SK-N-SH (cell line): Measurements from ENCODE around the gene MYH6. TPM values are rescaled to one million over a fixed set of nuclear protein-coding genes. Genes with fewer than 3 reads are reported as not detected.

Experiments used
- CTCF ChIA-PET: fragments of 300-600, 350-600 bp; formaldehyde crosslinking; extraction: SDS; loops from one replicate; lab custom pipeline; 2021; lab: Yijun Ruan, JAX
- POLR2A ChIA-PET: fragments of 350-600 bp; sonication (Branson Sonifier 250); formaldehyde crosslinking; extraction: SDS; loops from one replicate; lab custom pipeline; 2020; ENCODE audit warnings: antibody characterized with exemption, inconsistent platforms; lab: Yijun Ruan, JAX
- DNase-seq: peaks from one replicate; pipeline ENCODE4 v3.0.0; 2012
- H2AFZ ChIP-seq: fragments of 200-600 bp; sonication (generic); 2 replicates; pipeline ENCODE4 v1.8.1; 2016; ENCODE audit warnings: antibody characterized with exemption, mild to moderate bottlenecking, low read depth
- H3F3A ChIP-seq: fragments of 200-600 bp; sonication (generic); replicated peaks from 2 replicates; pipeline ENCODE3; 2016; ENCODE audit warnings: antibody characterized with exemption, mild to moderate bottlenecking; ENCODE audit not compliant: insufficient read depth
- H3K27ac ChIP-seq, 2 experiments: fragments of 200-500 bp in 1 of 2; fragments of 200-600 bp in 1 of 2; sonication (Bioruptor generic) in 1 of 2; sonication (generic), shearing (Covaris generic) in 1 of 2; 2 replicates each; pipeline versions ENCODE4 v1.5.1 to v1.6.1; 2014 to 2016; ENCODE audit warnings: low read depth in 2 of 2, inconsistent platforms in 1 of 2, low read length in 1 of 2, mild to moderate bottlenecking in 1 of 2, mixed read lengths in 1 of 2
- H3K27me3 ChIP-seq: fragments of 200-600 bp; sonication (generic), shearing (Covaris generic); 2 replicates; pipeline ENCODE4 v1.6.1; 2016; ENCODE audit warnings: mixed run types; ENCODE audit not compliant: insufficient read depth
- H3K36me3 ChIP-seq, 2 experiments: fragments of 200-500 bp in 1 of 2; fragments of 200-600 bp in 1 of 2; sonication (Bioruptor generic) in 1 of 2; sonication (generic) in 1 of 2; replicated peaks in 1 of 2; 2 replicates each; pipeline versions ENCODE3 to v1.5.1; 2014 to 2016; ENCODE audit warnings: low read length in 1 of 2, mild to moderate bottlenecking in 1 of 2; ENCODE audit not compliant: insufficient read depth in 2 of 2, control insufficient read depth in 1 of 2
- H3K4me1 ChIP-seq, 2 experiments: fragments of 200-500 bp in 1 of 2; fragments of 200-600 bp in 1 of 2; sonication (Bioruptor generic) in 1 of 2; sonication (generic), shearing (Covaris generic) in 1 of 2; 2 replicates each; pipeline versions ENCODE4 v1.5.1 to v1.6.1; 2014 to 2016; ENCODE audit warnings: low read depth in 1 of 2, low read length in 1 of 2, mixed run types in 1 of 2; ENCODE audit not compliant: insufficient read depth in 2 of 2, control insufficient read depth in 1 of 2
- H3K4me2 ChIP-seq: fragments of 200-600 bp; sonication (generic), shearing (Covaris generic); 2 replicates; pipeline ENCODE4 v1.6.1; 2017; ENCODE audit warnings: mixed run types
- H3K4me3 ChIP-seq, 2 experiments: fragments of 200-500 bp in 1 of 2; fragments of 200-600 bp in 1 of 2; sonication (Bioruptor generic) in 1 of 2; sonication (generic), shearing (Covaris generic) in 1 of 2; 2 replicates each; pipeline versions ENCODE4 v1.5.1 to v1.8.1; 2014 to 2016; ENCODE audit warnings: low read depth in 2 of 2, inconsistent platforms in 1 of 2, low read length in 1 of 2, mild to moderate bottlenecking in 1 of 2, mixed read lengths in 1 of 2, moderate library complexity in 1 of 2
- H3K79me2 ChIP-seq: fragments of 200-600 bp; sonication (generic); 2 replicates; pipeline ENCODE4 v1.8.1; 2017; ENCODE audit warnings: mild to moderate bottlenecking; ENCODE audit not compliant: insufficient read depth
- H3K9ac ChIP-seq: fragments of 200-600 bp; sonication (generic); 2 replicates; pipeline ENCODE4 v1.6.1; 2017; ENCODE audit warnings: mixed run types
- H3K9me2 ChIP-seq: fragments of 200-600 bp; sonication (generic); 2 replicates; pipeline ENCODE4 v1.6.1; 2017; ENCODE audit warnings: mixed run types
- H3K9me3 ChIP-seq: fragments of 200-600 bp; sonication (generic); 2 replicates; pipeline ENCODE4 v1.6.1; 2017; ENCODE audit warnings: mixed run types, mild to moderate bottlenecking, moderate library complexity
- H4K20me1 ChIP-seq: fragments of 200-600 bp; sonication (generic); 2 replicates; pipeline ENCODE4 v1.6.1; 2017; ENCODE audit warnings: mild to moderate bottlenecking, mixed run types; ENCODE audit not compliant: insufficient read depth
- ELF1 ChIP-seq: IDR thresholded peaks from 2 replicates; pipeline ENCODE4 v1.4.0; 2012
- EP300 ChIP-seq, 2 experiments: IDR thresholded peaks; 2 replicates each; pipeline versions ENCODE4 v1.4.0 to v1.6.1; 2012; ENCODE audit warnings: borderline replicate concordance in 1 of 2, low read depth in 1 of 2, low read length in 1 of 2
- EZH2phosphoT487 ChIP-seq: fragments of 200-600 bp; sonication (generic); IDR thresholded peaks from 2 replicates; pipeline ENCODE4 v1.6.1; 2017; ENCODE audit warnings: low read depth, mixed run types, mild to moderate bottlenecking, antibody characterized with exemption, moderate library complexity, borderline replicate concordance
- JUND ChIP-seq: IDR thresholded peaks from 2 replicates; pipeline ENCODE4 v1.4.0; 2012
- MXI1 ChIP-seq: IDR thresholded peaks from 2 replicates; pipeline ENCODE4 v1.6.1; 2012; ENCODE audit warnings: mild to moderate bottlenecking, low read depth, low read length, improper control_type of control experiment
- RCOR1 ChIP-seq: fragments of 150-350 bp; IDR thresholded peaks from 2 replicates; pipeline ENCODE4 v1.6.1; 2017; ENCODE audit warnings: antibody characterized with exemption, low read length
- SIN3A ChIP-seq: IDR thresholded peaks from 2 replicates; pipeline ENCODE4 v1.6.1; 2012; ENCODE audit warnings: low read depth, mild to moderate bottlenecking, low read length, moderate library complexity, borderline replicate concordance
- SMC3 ChIP-seq: IDR thresholded peaks from 2 replicates; pipeline ENCODE4 v1.6.1; 2012; ENCODE audit warnings: low read depth, low read length, improper control_type of control experiment
- TAF1 ChIP-seq: IDR thresholded peaks from 2 replicates; pipeline ENCODE4 v1.6.1; 2012; ENCODE audit warnings: low read depth, mild to moderate bottlenecking, low read length, moderate library complexity, borderline replicate concordance
- YY1 ChIP-seq: IDR thresholded peaks from 2 replicates; pipeline ENCODE4 v1.4.0; 2012; ENCODE audit warnings: low read depth, mild to moderate bottlenecking
- WGBS: methylation state at CpG from one replicate; pipeline ENCODE4 v1.1.6; 2017; ENCODE audit warnings: low lambda C conversion rate; 5-methylcytosine and 5-hydroxymethylcytosine counted together
- polyA plus RNA-seq, 3 experiments: library from polyadenylated mRNA; depleted of rRNA; stranded (reverse); fragments of >200 nt; gene quantifications; 2 replicates each; pipeline ENCODE4 v1.2.3, GENCODE V29; 2012
- TF ChIP-seq, protein P1 (sequence below): fragments of 150-350 bp; IDR thresholded peaks from 2 replicates; pipeline ENCODE4 v1.6.1; 2016; ENCODE audit warnings: mild to moderate bottlenecking, low read depth, low read length
- TF ChIP-seq, protein P2 (sequence below): IDR thresholded peaks from 2 replicates; pipeline ENCODE4 v1.4.0; 2012; ENCODE audit warnings: low read depth, borderline replicate concordance
- TF ChIP-seq, protein P3 (sequence below): IDR thresholded peaks from 2 replicates; pipeline ENCODE4 v1.6.1; 2012; ENCODE audit warnings: mild to moderate bottlenecking, low read depth, low read length, moderate library complexity
- TF ChIP-seq, protein P4 (sequence below): IDR thresholded peaks from 2 replicates; pipeline ENCODE4; 2012
- TF ChIP-seq, protein P5 (sequence below): IDR thresholded peaks from 2 replicates; pipeline ENCODE4 v1.4.0; 2012; ENCODE audit warnings: low read depth

The MYH6 gene
- polyA plus RNA-seq, 1 of the 3 experiments (the other 2 are of a cell fraction): not detected

DNA sequence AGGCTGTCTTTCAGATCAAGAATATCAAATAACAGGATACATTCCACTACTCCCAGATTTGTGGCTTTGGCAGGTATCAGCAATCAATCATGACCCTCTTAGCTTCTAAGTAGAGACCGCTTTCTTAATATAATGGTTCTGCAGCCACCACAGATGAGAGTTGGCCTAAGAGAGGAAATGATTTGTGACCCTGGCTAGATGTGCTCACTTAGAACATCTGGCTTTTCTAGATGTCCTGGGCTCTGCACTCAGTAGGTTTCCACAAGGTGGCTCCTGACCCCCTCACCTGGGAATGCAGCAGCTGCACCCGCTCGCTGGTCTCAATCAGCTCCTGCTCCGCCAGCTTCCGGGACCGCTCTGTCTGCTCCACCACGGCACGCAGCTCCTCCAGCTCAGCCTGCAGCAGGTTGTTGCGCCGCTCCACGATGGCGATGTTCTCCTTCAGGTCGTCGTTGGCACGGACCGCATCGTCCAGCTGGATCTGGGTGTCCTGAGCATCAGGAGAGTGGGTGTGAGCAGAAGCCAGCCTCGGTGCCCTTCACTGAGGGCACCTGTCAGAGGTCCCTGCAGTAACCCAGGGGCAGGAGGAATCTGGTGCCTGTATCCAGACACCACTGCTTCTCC is 22.3 kb downstream of the MYH6 start:
- H3K36me3 ChIP-seq: no peaks in the 10 kb centered on the region
- TF ChIP-seq, protein P1, sequence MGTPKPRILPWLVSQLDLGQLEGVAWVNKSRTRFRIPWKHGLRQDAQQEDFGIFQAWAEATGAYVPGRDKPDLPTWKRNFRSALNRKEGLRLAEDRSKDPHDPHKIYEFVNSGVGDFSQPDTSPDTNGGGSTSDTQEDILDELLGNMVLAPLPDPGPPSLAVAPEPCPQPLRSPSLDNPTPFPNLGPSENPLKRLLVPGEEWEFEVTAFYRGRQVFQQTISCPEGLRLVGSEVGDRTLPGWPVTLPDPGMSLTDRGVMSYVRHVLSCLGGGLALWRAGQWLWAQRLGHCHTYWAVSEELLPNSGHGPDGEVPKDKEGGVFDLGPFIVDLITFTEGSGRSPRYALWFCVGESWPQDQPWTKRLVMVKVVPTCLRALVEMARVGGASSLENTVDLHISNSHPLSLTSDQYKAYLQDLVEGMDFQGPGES: no peak
- TF ChIP-seq, protein P2, sequence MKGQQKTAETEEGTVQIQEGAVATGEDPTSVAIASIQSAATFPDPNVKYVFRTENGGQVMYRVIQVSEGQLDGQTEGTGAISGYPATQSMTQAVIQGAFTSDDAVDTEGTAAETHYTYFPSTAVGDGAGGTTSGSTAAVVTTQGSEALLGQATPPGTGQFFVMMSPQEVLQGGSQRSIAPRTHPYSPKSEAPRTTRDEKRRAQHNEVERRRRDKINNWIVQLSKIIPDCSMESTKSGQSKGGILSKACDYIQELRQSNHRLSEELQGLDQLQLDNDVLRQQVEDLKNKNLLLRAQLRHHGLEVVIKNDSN: no peak
- no peak for TF ChIP-seq EZH2phosphoT487
- TF ChIP-seq, protein P3, sequence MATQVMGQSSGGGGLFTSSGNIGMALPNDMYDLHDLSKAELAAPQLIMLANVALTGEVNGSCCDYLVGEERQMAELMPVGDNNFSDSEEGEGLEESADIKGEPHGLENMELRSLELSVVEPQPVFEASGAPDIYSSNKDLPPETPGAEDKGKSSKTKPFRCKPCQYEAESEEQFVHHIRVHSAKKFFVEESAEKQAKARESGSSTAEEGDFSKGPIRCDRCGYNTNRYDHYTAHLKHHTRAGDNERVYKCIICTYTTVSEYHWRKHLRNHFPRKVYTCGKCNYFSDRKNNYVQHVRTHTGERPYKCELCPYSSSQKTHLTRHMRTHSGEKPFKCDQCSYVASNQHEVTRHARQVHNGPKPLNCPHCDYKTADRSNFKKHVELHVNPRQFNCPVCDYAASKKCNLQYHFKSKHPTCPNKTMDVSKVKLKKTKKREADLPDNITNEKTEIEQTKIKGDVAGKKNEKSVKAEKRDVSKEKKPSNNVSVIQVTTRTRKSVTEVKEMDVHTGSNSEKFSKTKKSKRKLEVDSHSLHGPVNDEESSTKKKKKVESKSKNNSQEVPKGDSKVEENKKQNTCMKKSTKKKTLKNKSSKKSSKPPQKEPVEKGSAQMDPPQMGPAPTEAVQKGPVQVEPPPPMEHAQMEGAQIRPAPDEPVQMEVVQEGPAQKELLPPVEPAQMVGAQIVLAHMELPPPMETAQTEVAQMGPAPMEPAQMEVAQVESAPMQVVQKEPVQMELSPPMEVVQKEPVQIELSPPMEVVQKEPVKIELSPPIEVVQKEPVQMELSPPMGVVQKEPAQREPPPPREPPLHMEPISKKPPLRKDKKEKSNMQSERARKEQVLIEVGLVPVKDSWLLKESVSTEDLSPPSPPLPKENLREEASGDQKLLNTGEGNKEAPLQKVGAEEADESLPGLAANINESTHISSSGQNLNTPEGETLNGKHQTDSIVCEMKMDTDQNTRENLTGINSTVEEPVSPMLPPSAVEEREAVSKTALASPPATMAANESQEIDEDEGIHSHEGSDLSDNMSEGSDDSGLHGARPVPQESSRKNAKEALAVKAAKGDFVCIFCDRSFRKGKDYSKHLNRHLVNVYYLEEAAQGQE: no peak
- TF ChIP-seq TAF1: no peak
- TF ChIP-seq MXI1: no peak
- no peak for TF ChIP-seq EP300 (IDR thresholded peaks at IDR 0.05; ENCODE audit: borderline replicate concordance in 1 of 2, low read depth in 1 of 2, low read length in 1 of 2)
- no peak for DNase-seq
- H3K27ac ChIP-seq: no peak overlapping the region
- no peak overlapping the region for H2AFZ ChIP-seq
- H3F3A ChIP-seq: no peaks in the 10 kb centered on the region
- H4K20me1 ChIP-seq: no peaks in the 10 kb centered on the region
- no peak overlapping the region for H3K4me2 ChIP-seq
- H3K9me3 ChIP-seq: no peaks in the 10 kb centered on the region
- peaks cover 13% of the 10 kb centered on the region; the same call in 1 of the 2 replicates for H3K27me3 ChIP-seq
- H3K4me1 ChIP-seq: no peaks in the 10 kb centered on the region
- WGBS: 62% methylated on average over 17 of the region's 18 CpGs
- H3K79me2 ChIP-seq: no peaks in the 10 kb centered on the region
- H3K4me3 ChIP-seq: no peak overlapping the region
- CTCF ChIA-PET: interaction anchor here (0.6 to 1.6 kb wide), 3 partner anchors 12 to 60 kb away, joined by 3 to 4 read pairs (median 3); no protein-coding TSS in a partner anchor
- POLR2A ChIA-PET: no interaction called here
- no peak overlapping the region for H3K9ac ChIP-seq
- no peaks in the 10 kb centered on the region for H3K9me2 ChIP-seq

DNA sequence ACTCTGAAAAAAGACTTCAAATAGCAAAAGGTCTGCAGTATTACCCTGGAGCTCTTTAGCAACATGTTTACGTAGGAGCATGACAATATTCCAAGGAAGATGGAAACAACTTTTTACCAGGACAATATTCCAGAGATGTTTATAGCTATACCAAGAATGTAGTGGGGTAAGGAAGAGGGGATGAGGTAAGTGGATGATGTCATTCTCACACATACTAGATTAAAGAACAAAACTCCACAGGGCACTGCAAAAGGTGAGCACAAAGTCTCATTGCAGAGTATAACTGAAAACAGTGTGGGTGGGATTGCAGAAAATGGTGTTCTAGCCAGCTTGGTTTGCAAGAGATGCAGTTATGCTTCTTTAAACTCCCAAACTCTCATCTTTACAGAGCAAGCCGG is 22.8 kb downstream of the MYH6 start:
- Histone ChIP-seq H3F3A (no peaks in the 10 kb centered on the region), H3K4me3 (no peak overlapping the region), H3K4me2 (no peak overlapping the region), H3K27me3 (peaks cover 8% of the 10 kb centered on the region; the same call in 1 of the 2 replicates), H3K27ac (no peak overlapping the region), H3K4me1 (no peaks in the 10 kb centered on the region; a peak in 1 of 4 replicates), H2AFZ (no peak overlapping the region), H3K9ac (no peak overlapping the region), H3K79me2 (no peaks in the 10 kb centered on the region), H3K36me3 (no peaks in the 10 kb centered on the region), H3K9me2 (no peaks in the 10 kb centered on the region), H4K20me1 (no peaks in the 10 kb centered on the region), H3K9me3 (no peaks in the 10 kb centered on the region)
- no peak for DNase-seq
- 59% methylated on average over 2 of the region's 2 CpGs for WGBS
- ChIA-PET POLR2A (no interaction called here), CTCF (interaction anchor here (1.1 to 1.6 kb wide), 2 partner anchors 12 to 60 kb away, joined by 3 to 4 read pairs; no protein-coding TSS in a partner anchor)
- TF ChIP-seq SIN3A (no peak), YY1 (no peak), RCOR1 (no peak), ELF1 (no peak), JUND (no peak), SMC3 (no peak)
- TF ChIP-seq, protein P3: no peak
- TF ChIP-seq, protein P4, sequence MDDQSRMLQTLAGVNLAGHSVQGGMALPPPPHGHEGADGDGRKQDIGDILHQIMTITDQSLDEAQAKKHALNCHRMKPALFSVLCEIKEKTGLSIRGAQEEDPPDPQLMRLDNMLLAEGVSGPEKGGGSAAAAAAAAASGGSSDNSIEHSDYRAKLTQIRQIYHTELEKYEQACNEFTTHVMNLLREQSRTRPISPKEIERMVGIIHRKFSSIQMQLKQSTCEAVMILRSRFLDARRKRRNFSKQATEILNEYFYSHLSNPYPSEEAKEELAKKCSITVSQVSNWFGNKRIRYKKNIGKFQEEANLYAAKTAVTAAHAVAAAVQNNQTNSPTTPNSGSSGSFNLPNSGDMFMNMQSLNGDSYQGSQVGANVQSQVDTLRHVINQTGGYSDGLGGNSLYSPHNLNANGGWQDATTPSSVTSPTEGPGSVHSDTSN: no peak
- TF ChIP-seq, protein P5, sequence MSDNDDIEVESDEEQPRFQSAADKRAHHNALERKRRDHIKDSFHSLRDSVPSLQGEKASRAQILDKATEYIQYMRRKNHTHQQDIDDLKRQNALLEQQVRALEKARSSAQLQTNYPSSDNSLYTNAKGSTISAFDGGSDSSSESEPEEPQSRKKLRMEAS: no peak
